Activated CD4-positive, alpha-beta memory T cell treated with anti-CD3 and anti-CD28 coated beads for 36 hours (primary cell): ENCODE results near the gene SMARCA2. TPM values are rescaled to one million over a fixed set of nuclear protein-coding genes. Genes with fewer than 3 reads are reported as not detected.

Experiments used
- CTCF ChIA-PET: fragments of 350-600 bp; sonication (Branson Sonifier 250); formaldehyde crosslinking; loops from one replicate; lab custom pipeline; 2021; ENCODE audit warnings: antibody characterized with exemption, inconsistent platforms; lab: Charles Lee
- POLR2A ChIA-PET: fragments of 350-600 bp; sonication (Branson Sonifier 250); formaldehyde crosslinking; loops from one replicate; lab custom pipeline; 2021; ENCODE audit warnings: antibody characterized with exemption; lab: Charles Lee
- DNase-seq: peaks from one replicate; pipeline ENCODE4 v3.0.0-alpha.2; 2020
- H3K27ac Mint-ChIP-seq: one replicate; pipeline ENCODE4 v1.8.0; 2021; ENCODE audit warnings: mixed read lengths
- H3K27me3 Mint-ChIP-seq: one replicate; pipeline ENCODE4 v1.8.0; 2021; ENCODE audit warnings: mixed read lengths
- H3K36me3 Mint-ChIP-seq: one replicate; pipeline ENCODE4 v1.8.0; 2021; ENCODE audit warnings: mixed read lengths
- H3K4me1 Mint-ChIP-seq: one replicate; pipeline ENCODE4 v1.8.0; 2021; ENCODE audit warnings: low read depth, mixed read lengths
- H3K4me3 Mint-ChIP-seq: one replicate; pipeline ENCODE4 v1.8.0; 2021; ENCODE audit warnings: mild to moderate bottlenecking, mixed read lengths
- H3K9me3 Mint-ChIP-seq: one replicate; pipeline ENCODE4 v1.8.0; 2021; ENCODE audit warnings: mixed read lengths
- intact Hi-C: fragments of 100-400 bp; cut with micrococcal nuclease; formaldehyde crosslinking; loops from one replicate; pipeline ENCODE4 v1.15.1; 2023
- total RNA-seq, 2 experiments: library from RNA; stranded (reverse); gene quantifications; one replicate each; pipeline ENCODE4 v1.2.3, GENCODE V29; 2021

The SMARCA2 gene
- total RNA-seq, 2 experiments from 2014 or later, result 95.1 to 100 TPM

GRCh38 chr9:2169035-2169434 is 153.9 kb downstream of the SMARCA2 start:
- DNase-seq, result no peak
- peaks cover 31% of the 10 kb centered on the region for H3K36me3 Mint-ChIP-seq
- CTCF ChIA-PET, result no interaction called here
- intact Hi-C loops, result no loop called here
- no peak overlapping the region for H3K4me3 Mint-ChIP-seq
- H3K27me3 Mint-ChIP-seq, result no peaks in the 10 kb centered on the region
- H3K4me1 Mint-ChIP-seq, result peaks cover 14% of the 10 kb centered on the region
- POLR2A ChIA-PET, result no interaction called here
- no peak overlapping the region for H3K27ac Mint-ChIP-seq
- H3K9me3 Mint-ChIP-seq, result no peaks in the 10 kb centered on the region

DNA sequence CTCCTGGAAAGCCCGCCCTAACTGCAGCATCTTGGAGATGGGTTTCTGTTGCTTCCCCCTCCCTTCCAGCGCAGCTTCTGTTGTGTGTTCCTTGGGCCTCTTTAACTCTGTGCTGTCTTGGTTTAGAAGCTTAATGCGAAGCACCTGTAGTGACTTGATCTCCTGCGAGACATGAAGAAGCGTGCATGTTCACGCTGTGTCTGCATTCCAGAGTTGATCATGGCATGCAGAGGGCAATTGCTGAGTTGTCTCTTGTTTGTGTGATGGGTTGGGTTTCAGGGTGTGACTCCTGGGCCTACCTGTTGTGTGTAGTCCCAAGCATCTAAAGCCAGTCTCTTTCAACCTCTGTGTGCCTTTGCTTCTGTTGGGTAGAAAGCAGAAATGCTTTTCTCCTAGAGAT is 155.6 kb downstream of the SMARCA2 start:
- CTCF ChIA-PET, result interaction anchor here (1.1 kb wide), 1 partner anchor 8 kb away, joined by 3 read pairs; no protein-coding TSS in a partner anchor
- no peak overlapping the region for H3K4me3 Mint-ChIP-seq
- H3K27me3 Mint-ChIP-seq, result no peaks in the 10 kb centered on the region
- POLR2A ChIA-PET, result interaction anchor here (1.2 kb wide), 1 partner anchor 10 kb away, joined by 3 read pairs; no protein-coding TSS in a partner anchor
- H3K27ac Mint-ChIP-seq, result no peak overlapping the region
- DNase-seq, result no peak
- intact Hi-C loops, result no loop called here
- H3K9me3 Mint-ChIP-seq, result no peaks in the 10 kb centered on the region
- peaks cover 10% of the 10 kb centered on the region for H3K4me1 Mint-ChIP-seq
- peaks cover 26% of the 10 kb centered on the region for H3K36me3 Mint-ChIP-seq

DNA sequence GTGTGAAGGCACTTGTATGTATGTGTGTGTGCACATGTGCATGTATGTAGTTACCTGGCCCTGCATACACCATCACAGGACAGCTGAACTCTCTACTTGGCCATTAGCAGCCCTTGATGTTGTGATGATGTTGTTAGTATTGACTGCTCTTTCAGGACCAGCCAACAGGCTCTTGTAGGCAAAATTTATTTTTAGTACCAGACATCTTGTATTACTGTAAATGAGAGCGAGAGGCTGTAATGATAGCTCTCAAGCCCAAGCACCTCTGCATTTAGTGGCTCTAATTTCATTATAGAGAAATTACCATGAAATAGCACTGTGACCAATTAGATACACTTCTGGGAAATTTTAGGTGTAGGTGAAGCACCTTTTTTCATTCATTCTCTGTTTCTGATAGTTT is 158.0 kb downstream of the SMARCA2 start:
- no peak for DNase-seq
- Mint-ChIP-seq H3K9me3 (no peaks in the 10 kb centered on the region), H3K36me3 (peaks cover 24% of the 10 kb centered on the region), H3K4me1 (peaks cover 9% of the 10 kb centered on the region), H3K4me3 (no peak overlapping the region), H3K27me3 (no peaks in the 10 kb centered on the region), H3K27ac (no peak overlapping the region)
- intact Hi-C loops, result no loop called here
- POLR2A ChIA-PET, result no interaction called here
- CTCF ChIA-PET, result interaction anchor here (1.0 kb wide), 1 partner anchor 8 kb away, joined by 4 read pairs; no protein-coding TSS in a partner anchor

- intact Hi-C loops, result no loop called here
- Mint-ChIP-seq H3K4me3 (no peak overlapping the region), H3K36me3 (peaks cover 23% of the 10 kb centered on the region), H3K9me3 (no peaks in the 10 kb centered on the region), H3K27me3 (no peaks in the 10 kb centered on the region), H3K27ac (no peak overlapping the region), H3K4me1 (peaks cover 9% of the 10 kb centered on the region)
- CTCF ChIA-PET, result no interaction called here
- DNase-seq, result no peak
- POLR2A ChIA-PET, result no interaction called here
These were observed 158.7 kb downstream of the SMARCA2 start for GRCh38 chr9:2173861-2174260.

DNA sequence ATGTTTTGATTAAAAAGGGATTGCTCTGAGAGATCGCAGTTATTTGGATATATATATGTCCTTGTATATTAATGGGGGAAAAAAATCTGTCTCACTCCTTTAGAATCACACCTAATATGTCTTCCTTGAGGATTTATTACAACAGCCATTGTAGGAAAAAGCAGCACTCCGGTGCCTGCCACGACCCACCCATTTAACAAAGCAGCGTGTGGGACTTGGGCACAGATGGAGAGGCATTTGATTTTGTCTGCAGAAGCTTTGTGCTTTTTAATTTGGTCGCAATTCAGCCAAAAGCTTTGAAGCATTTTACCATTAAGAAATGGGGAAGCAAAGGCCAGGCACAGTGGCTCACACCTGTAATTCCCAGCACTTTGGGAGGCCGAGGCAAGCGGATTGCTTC is 159.2 kb downstream of the SMARCA2 start:
- Mint-ChIP-seq H3K36me3 (peaks cover 19% of the 10 kb centered on the region), H3K27me3 (no peaks in the 10 kb centered on the region), H3K4me3 (no peak overlapping the region), H3K27ac (no peak overlapping the region), H3K9me3 (no peaks in the 10 kb centered on the region), H3K4me1 (peaks cover 9% of the 10 kb centered on the region)
- no peak for DNase-seq
- intact Hi-C loops, result no loop called here
- ChIA-PET POLR2A (no interaction called here), CTCF (no interaction called here)

DNA sequence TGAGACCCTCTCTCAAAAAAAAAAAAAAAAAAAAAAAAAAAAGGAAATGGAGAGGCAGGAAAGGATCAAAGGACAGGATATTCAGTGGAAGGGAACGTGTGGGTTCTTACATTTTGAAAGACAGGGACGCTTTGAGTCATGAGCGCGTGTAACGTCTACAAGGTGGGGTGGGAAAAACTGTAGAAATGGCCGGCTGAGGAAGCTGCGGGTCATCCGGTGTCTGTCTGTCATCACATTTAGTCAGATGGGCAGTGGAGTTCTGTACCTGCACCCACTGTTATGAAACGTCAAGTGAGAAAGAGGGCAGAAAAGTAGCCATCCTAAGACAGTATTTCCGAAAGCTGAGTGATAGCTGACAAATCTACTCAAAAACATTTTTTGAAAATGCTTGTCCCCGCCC is 159.8 kb downstream of the SMARCA2 start:
- CTCF ChIA-PET, result no interaction called here

GRCh38 chr9:2177121-2177520 is 162.0 kb downstream of the SMARCA2 start:
- intact Hi-C loops, result no loop called here
- CTCF ChIA-PET, result interaction anchor here (1.2 kb wide), 1 partner anchor 11 kb away, joined by 3 read pairs; no protein-coding TSS in a partner anchor
- POLR2A ChIA-PET, result interaction anchor here (0.6 kb wide), 1 partner anchor 16 kb away, joined by 4 read pairs; no protein-coding TSS in a partner anchor
- H3K27ac Mint-ChIP-seq, result no peak overlapping the region
- peaks cover 15% of the 10 kb centered on the region for H3K4me1 Mint-ChIP-seq
- no peak overlapping the region for H3K4me3 Mint-ChIP-seq
- no peaks in the 10 kb centered on the region for H3K27me3 Mint-ChIP-seq
- DNase-seq, result no peak
- H3K36me3 Mint-ChIP-seq, result peaks cover 15% of the 10 kb centered on the region
- H3K9me3 Mint-ChIP-seq, result no peaks in the 10 kb centered on the region

More for the DNA sequence above, 159.8 kb downstream of the SMARCA2 start:
- DNase-seq, result no peak
- peaks cover 14% of the 10 kb centered on the region for H3K4me1 Mint-ChIP-seq
- H3K27me3 Mint-ChIP-seq, result no peaks in the 10 kb centered on the region
- no peaks in the 10 kb centered on the region for H3K9me3 Mint-ChIP-seq
- no peak overlapping the region for H3K4me3 Mint-ChIP-seq
- intact Hi-C loops, result no loop called here
- H3K36me3 Mint-ChIP-seq, result peaks cover 18% of the 10 kb centered on the region
- H3K27ac Mint-ChIP-seq, result no peak overlapping the region
- POLR2A ChIA-PET, result no interaction called here

GRCh38 chr9:2178034-2178734 is 163.0 kb downstream of the SMARCA2 start:
- ChIA-PET POLR2A (no interaction called here), CTCF (no interaction called here)
- Mint-ChIP-seq H3K4me3 (no peak overlapping the region), H3K27me3 (no peaks in the 10 kb centered on the region), H3K9me3 (no peaks in the 10 kb centered on the region), H3K36me3 (peaks cover 9% of the 10 kb centered on the region), H3K27ac (no peak overlapping the region), H3K4me1 (peaks cover 15% of the 10 kb centered on the region)
- intact Hi-C loops, result no loop called here
- DNase-seq, result no peak

- POLR2A ChIA-PET, result no interaction called here
- no peak overlapping the region for H3K27ac Mint-ChIP-seq
- peaks cover 15% of the 10 kb centered on the region for H3K36me3 Mint-ChIP-seq
- peaks cover 9% of the 10 kb centered on the region for H3K4me1 Mint-ChIP-seq
- no peak overlapping the region for H3K4me3 Mint-ChIP-seq
- intact Hi-C loops, result loop anchor here (1.0 kb wide), 1 partner anchor 47 kb away; no protein-coding TSS in a partner anchor
- no peaks in the 10 kb centered on the region for H3K27me3 Mint-ChIP-seq
- no peak for DNase-seq
- CTCF ChIA-PET, result interaction anchor here (0.5 to 2.1 kb wide), 5 partner anchors 9 to 47 kb away, joined by 3 to 27 read pairs (median 3); no protein-coding TSS in a partner anchor
- H3K9me3 Mint-ChIP-seq, result no peaks in the 10 kb centered on the region
These were observed 164.4 kb downstream of the SMARCA2 start for GRCh38 chr9:2179567-2179966.

GRCh38 chr9:2180154-2180553 is 165.0 kb downstream of the SMARCA2 start:
- no peaks in the 10 kb centered on the region for H3K9me3 Mint-ChIP-seq
- no peak overlapping the region for H3K4me3 Mint-ChIP-seq
- peaks cover 6% of the 10 kb centered on the region for H3K4me1 Mint-ChIP-seq
- DNase-seq, result no peak
- CTCF ChIA-PET, result interaction anchor here (0.7 to 2.1 kb wide), 4 partner anchors 33 to 624 kb away, joined by 3 to 27 read pairs (median 4); no protein-coding TSS in a partner anchor
- no peaks in the 10 kb centered on the region for H3K27me3 Mint-ChIP-seq
- H3K27ac Mint-ChIP-seq, result no peak overlapping the region
- peaks cover 15% of the 10 kb centered on the region for H3K36me3 Mint-ChIP-seq
- POLR2A ChIA-PET, result no interaction called here
- intact Hi-C loops, result loop anchor here (1.0 kb wide), 1 partner anchor 22 kb away; no protein-coding TSS in a partner anchor

DNA sequence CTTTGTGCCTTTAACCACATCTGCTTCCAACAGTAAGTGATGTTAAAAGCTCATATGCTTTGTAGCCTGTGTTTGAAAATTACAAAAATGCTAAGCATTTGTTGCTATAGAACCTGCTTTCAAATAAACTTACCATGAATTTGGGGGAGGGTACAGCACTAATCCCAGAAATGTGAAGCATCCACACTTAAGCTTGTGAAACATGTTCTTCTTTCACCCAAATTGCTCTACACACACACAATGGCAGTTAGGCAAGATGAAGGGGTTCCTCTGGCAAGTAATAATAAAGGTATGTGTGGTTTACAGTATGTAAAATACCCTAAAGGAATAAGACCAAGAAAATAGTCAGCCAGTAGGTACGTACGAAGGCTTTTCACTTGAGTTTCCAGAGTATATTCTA is 165.6 kb downstream of the SMARCA2 start:
- ChIA-PET CTCF (interaction anchor here (0.7 to 2.1 kb wide), 9 partner anchors 8 to 623 kb away, joined by 3 to 27 read pairs (median 4); no protein-coding TSS in a partner anchor), POLR2A (no interaction called here)
- Mint-ChIP-seq H3K4me3 (no peak overlapping the region), H3K27me3 (no peaks in the 10 kb centered on the region), H3K4me1 (peaks cover 6% of the 10 kb centered on the region), H3K36me3 (peaks cover 16% of the 10 kb centered on the region), H3K9me3 (no peaks in the 10 kb centered on the region), H3K27ac (no peak overlapping the region)
- intact Hi-C loops, result loop anchor here (1.0 kb wide), 1 partner anchor 22 kb away; no protein-coding TSS in a partner anchor
- no peak for DNase-seq

- intact Hi-C loops, result no loop called here
- H3K4me1 Mint-ChIP-seq, result peaks cover 6% of the 10 kb centered on the region
- ChIA-PET POLR2A (no interaction called here), CTCF (interaction anchor here (0.7 to 2.1 kb wide), 10 partner anchors 9 to 105 kb away, joined by 3 to 27 read pairs (median 4); no protein-coding TSS in a partner anchor)
- H3K27ac Mint-ChIP-seq, result no peak overlapping the region
- no peaks in the 10 kb centered on the region for H3K27me3 Mint-ChIP-seq
- DNase-seq, result peak; percentile 29
- no peak overlapping the region for H3K4me3 Mint-ChIP-seq
- peaks cover 22% of the 10 kb centered on the region for H3K36me3 Mint-ChIP-seq
- H3K9me3 Mint-ChIP-seq, result no peaks in the 10 kb centered on the region
These were observed 166.6 kb downstream of the SMARCA2 start for GRCh38 chr9:2181792-2182191.
